Peyer's patch (tissue), 4 donors: Measurements from ENCODE around the gene SHISA4.
"Not testable (repeated sequence)": the region's sequence is repeated elsewhere in the genome, so short reads cannot be mapped to it uniquely, and the experiment has no call there.

ENCODE experiments used
- CTCF ChIP-seq, 6 experiments: fragments of 450-650 bp in 4 of 6; fragments of 200-600 bp in 2 of 6; sonication (generic) in 1 of 6; IDR thresholded peaks; one replicate each; pipeline ENCODE4 v1.5.1; 2017 to 2019; ENCODE audit warnings: antibody characterized with exemption in 6 of 6, mild to moderate bottlenecking in 3 of 6, moderate library complexity in 1 of 6
- POLR2A ChIP-seq, 2 donors: fragments of 450-650 bp; IDR thresholded peaks; one replicate each; pipeline ENCODE4 v1.5.1; 2017; ENCODE audit warnings: antibody characterized with exemption in 2 of 2, mild to moderate bottlenecking in 2 of 2, moderate library complexity in 2 of 2

- TF ChIP-seq CTCF, POLR2A (IDR thresholded peaks at IDR 0.05): not testable (repeated sequence)
Observed at GRCh38 chr1:201940316-201940715, 51.6 kb downstream of the SHISA4 start.
